Mesenchymal stem cell (in vitro differentiated cells and primary cell): ENCODE results near the gene PKHD1.
"Not testable (repeated sequence)": the region's sequence is repeated elsewhere in the genome, so short reads cannot be mapped to it uniquely, and the experiment has no call there.

Source experiments
- DNase-seq: peaks from one replicate; pipeline ENCODE4 v3.0.0-alpha.2; 2013
- H2AFZ ChIP-seq: one replicate; pipeline ENCODE4 v1.6.1; 2013; ENCODE audit warnings: low read depth, mild to moderate bottlenecking, control low read depth, inconsistent platforms, low read length, moderate library complexity
- H2AK5ac ChIP-seq: 2 replicates; pipeline ENCODE4 v1.6.1; 2013; ENCODE audit warnings: low read length, moderate library complexity, mild to moderate bottlenecking, inconsistent platforms; ENCODE audit not compliant: severe bottlenecking
- H2BK120ac ChIP-seq: one replicate; pipeline ENCODE4 v1.6.1; 2013; ENCODE audit warnings: low read depth, mild to moderate bottlenecking, inconsistent platforms, low read length, moderate library complexity
- H2BK12ac ChIP-seq, 2 experiments: one replicate each; pipeline ENCODE4 v1.6.1; 2013; ENCODE audit warnings: inconsistent platforms in 2 of 2, low read length in 2 of 2, mild to moderate bottlenecking in 2 of 2, moderate library complexity in 2 of 2, control low read depth in 1 of 2
- H2BK15ac ChIP-seq: one replicate; pipeline ENCODE4 v1.6.1; 2013; ENCODE audit warnings: mild to moderate bottlenecking, low read depth, inconsistent platforms; ENCODE audit not compliant: poor library complexity, severe bottlenecking
- H2BK5ac ChIP-seq: 2 replicates; pipeline ENCODE4 v1.6.1; 2013; ENCODE audit warnings: low read depth, mild to moderate bottlenecking, low read length, control low read depth, inconsistent platforms; ENCODE audit not compliant: poor library complexity, severe bottlenecking
- H3K14ac ChIP-seq, 2 experiments: one replicate each; pipeline ENCODE4 v1.6.1; 2013; ENCODE audit warnings: inconsistent platforms in 2 of 2, low read length in 2 of 2, control low read depth in 1 of 2, mild to moderate bottlenecking in 1 of 2, moderate library complexity in 1 of 2
- H3K18ac ChIP-seq, 2 experiments: one replicate each; pipeline ENCODE4 v1.6.1; 2013; ENCODE audit warnings: inconsistent platforms in 2 of 2, low read length in 2 of 2, control low read depth in 1 of 2, low read depth in 1 of 2, mild to moderate bottlenecking in 1 of 2
- H3K23ac ChIP-seq, 2 experiments: one replicate each; pipeline ENCODE4 v1.6.1; 2013; ENCODE audit warnings: inconsistent platforms in 2 of 2, low read length in 2 of 2, mild to moderate bottlenecking in 2 of 2, moderate library complexity in 2 of 2, control low read depth in 1 of 2
- H3K27ac ChIP-seq: 2 replicates; pipeline ENCODE4 v1.5.1; 2013; ENCODE audit warnings: mild to moderate bottlenecking, moderate library complexity, low read length, control low read depth, inconsistent platforms; ENCODE audit not compliant: poor library complexity, severe bottlenecking
- H3K27me3 ChIP-seq, 2 experiments: 2 replicates each; pipeline versions ENCODE4 v1.6.1 to v1.7.0; 2013; ENCODE audit warnings: low read length in 2 of 2, mild to moderate bottlenecking in 2 of 2, moderate library complexity in 2 of 2, control low read depth in 1 of 2, inconsistent platforms in 1 of 2; ENCODE audit not compliant: control insufficient read depth in 1 of 2, insufficient read depth in 1 of 2
- H3K36me3 ChIP-seq, 2 experiments: 2 replicates each; pipeline versions ENCODE4 v1.6.1 to v1.7.0; 2013; ENCODE audit warnings: low read length in 2 of 2, control low read depth in 1 of 2, inconsistent platforms in 1 of 2, low read depth in 1 of 2, mild to moderate bottlenecking in 1 of 2; ENCODE audit not compliant: insufficient read depth in 2 of 2, control insufficient read depth in 1 of 2
- H3K4ac ChIP-seq, 2 experiments: one replicate each; pipeline ENCODE4 v1.6.1; 2013; ENCODE audit warnings: inconsistent platforms in 2 of 2, low read length in 2 of 2, mild to moderate bottlenecking in 2 of 2, moderate library complexity in 2 of 2, control low read depth in 1 of 2, low read depth in 1 of 2
- H3K4me1 ChIP-seq: 2 replicates; pipeline ENCODE4 v1.6.1; 2013; ENCODE audit warnings: low read depth, low read length, control low read depth; ENCODE audit not compliant: control insufficient read depth, insufficient read depth
- H3K4me2 ChIP-seq: 2 replicates; pipeline ENCODE4 v1.6.1; 2013; ENCODE audit warnings: low read length, mild to moderate bottlenecking, inconsistent platforms; ENCODE audit not compliant: poor library complexity, severe bottlenecking
- H3K4me3 ChIP-seq, 2 experiments: 2 replicates each; pipeline versions ENCODE4 v1.5.1 to v1.7.0; 2013; ENCODE audit warnings: low read length in 2 of 2, mild to moderate bottlenecking in 2 of 2, control low read depth in 1 of 2, low read depth in 1 of 2; ENCODE audit not compliant: insufficient read depth in 1 of 2
- H3K79me1 ChIP-seq: replicated peaks from 2 replicates; pipeline ENCODE4 v1.6.1; 2013; ENCODE audit warnings: mild to moderate bottlenecking, control low read depth, low read length, inconsistent platforms; ENCODE audit not compliant: poor library complexity, severe bottlenecking
- H3K9ac ChIP-seq: 2 replicates; pipeline ENCODE4 v1.7.0; 2013; ENCODE audit warnings: mild to moderate bottlenecking, low read length, moderate library complexity
- H3K9me3 ChIP-seq: 2 replicates; pipeline ENCODE4 v1.7.0; 2013; ENCODE audit warnings: mild to moderate bottlenecking, low read length; ENCODE audit not compliant: control insufficient read depth
- H4K8ac ChIP-seq: one replicate; pipeline ENCODE4 v1.6.1; 2013; ENCODE audit warnings: inconsistent platforms, mild to moderate bottlenecking, low read length, moderate library complexity
- H4K91ac ChIP-seq: one replicate; pipeline ENCODE4 v1.6.1; 2013; ENCODE audit warnings: mild to moderate bottlenecking, low read length, inconsistent platforms
- WGBS: methylation state at CpG from one replicate; pipeline ENCODE4 v1.1.7; 2013; ENCODE audit warnings: mixed read lengths; 5-methylcytosine and 5-hydroxymethylcytosine counted together

PKHD1 gene

DNA sequence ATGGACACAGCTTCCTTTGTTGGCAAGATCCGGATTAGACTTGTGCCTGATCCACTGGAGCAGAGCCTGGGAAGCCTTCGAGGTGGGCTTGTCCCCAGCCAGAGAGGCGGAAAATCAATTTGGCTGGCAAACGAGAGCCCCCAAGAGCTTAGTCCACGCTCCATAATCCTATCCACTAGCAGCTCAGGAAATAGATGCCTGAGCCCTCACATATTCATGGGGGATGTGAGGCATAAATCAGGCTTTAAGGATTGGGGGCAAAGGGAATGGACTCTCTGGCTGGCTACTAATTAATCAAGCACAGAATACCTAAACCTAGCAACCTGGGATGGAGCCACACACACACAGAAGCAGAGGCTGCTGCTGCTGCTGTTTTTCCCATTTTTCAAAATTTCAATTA is 137.9 kb downstream of the PKHD1 start:
- Histone ChIP-seq H2BK15ac (no peak overlapping the region), H2BK5ac (no peak overlapping the region), H3K23ac (no peak overlapping the region), H3K79me1 (no peaks in the 10 kb centered on the region), H2BK12ac (no peak overlapping the region), H3K4ac (no peak overlapping the region), H2AFZ (no peak overlapping the region), H3K18ac (no peak overlapping the region), H2AK5ac (no peak overlapping the region), H3K36me3 (no peaks in the 10 kb centered on the region), H3K4me2 (no peak overlapping the region), H4K8ac (no peak overlapping the region), H4K91ac (no peak overlapping the region), H3K4me3 (no peak overlapping the region), H3K4me1 (no peaks in the 10 kb centered on the region), H3K27me3 (no peaks in the 10 kb centered on the region), H3K14ac (no peak overlapping the region), H3K9me3 (no peaks in the 10 kb centered on the region), H3K9ac (no peak overlapping the region), H3K27ac (no peak overlapping the region), H2BK120ac (no peak overlapping the region)
- 63% methylated on average over 3 of the region's 5 CpGs for WGBS
- no peak for DNase-seq

DNA sequence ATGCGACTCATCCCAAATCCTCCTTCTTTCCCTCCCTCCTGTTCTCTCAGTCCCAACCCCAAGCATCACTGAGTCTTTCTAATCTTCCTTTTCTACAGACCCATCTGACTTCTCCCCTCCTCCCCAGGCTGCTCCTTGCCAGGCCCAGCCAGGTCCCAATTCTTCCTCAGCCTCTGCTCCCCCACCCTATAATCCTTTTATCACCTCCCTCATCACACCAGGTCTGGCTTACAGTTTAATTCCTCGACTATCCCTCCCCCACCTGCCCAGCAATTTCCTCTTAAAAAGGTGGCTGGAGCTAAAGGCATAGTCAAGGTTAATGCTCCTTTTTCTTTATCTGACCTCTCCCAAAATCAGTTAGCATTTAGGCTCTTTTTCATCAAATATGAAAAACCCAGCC is 147.7 kb downstream of the PKHD1 start:
- not testable (repeated sequence) for H4K8ac ChIP-seq, H4K91ac ChIP-seq, H3K4me2 ChIP-seq, H2AK5ac ChIP-seq, H2AFZ ChIP-seq, H2BK5ac ChIP-seq, H3K4me1 ChIP-seq, H3K23ac ChIP-seq, H3K4ac ChIP-seq, H3K27me3 ChIP-seq, H3K14ac ChIP-seq, DNase-seq, H2BK120ac ChIP-seq, H3K27ac ChIP-seq, H3K79me1 ChIP-seq, H3K36me3 ChIP-seq, H2BK15ac ChIP-seq, H3K9me3 ChIP-seq, H2BK12ac ChIP-seq, H3K9ac ChIP-seq, H3K4me3 ChIP-seq, H3K18ac ChIP-seq
- 28% methylated on average over 2 of the region's 2 CpGs for WGBS

DNA sequence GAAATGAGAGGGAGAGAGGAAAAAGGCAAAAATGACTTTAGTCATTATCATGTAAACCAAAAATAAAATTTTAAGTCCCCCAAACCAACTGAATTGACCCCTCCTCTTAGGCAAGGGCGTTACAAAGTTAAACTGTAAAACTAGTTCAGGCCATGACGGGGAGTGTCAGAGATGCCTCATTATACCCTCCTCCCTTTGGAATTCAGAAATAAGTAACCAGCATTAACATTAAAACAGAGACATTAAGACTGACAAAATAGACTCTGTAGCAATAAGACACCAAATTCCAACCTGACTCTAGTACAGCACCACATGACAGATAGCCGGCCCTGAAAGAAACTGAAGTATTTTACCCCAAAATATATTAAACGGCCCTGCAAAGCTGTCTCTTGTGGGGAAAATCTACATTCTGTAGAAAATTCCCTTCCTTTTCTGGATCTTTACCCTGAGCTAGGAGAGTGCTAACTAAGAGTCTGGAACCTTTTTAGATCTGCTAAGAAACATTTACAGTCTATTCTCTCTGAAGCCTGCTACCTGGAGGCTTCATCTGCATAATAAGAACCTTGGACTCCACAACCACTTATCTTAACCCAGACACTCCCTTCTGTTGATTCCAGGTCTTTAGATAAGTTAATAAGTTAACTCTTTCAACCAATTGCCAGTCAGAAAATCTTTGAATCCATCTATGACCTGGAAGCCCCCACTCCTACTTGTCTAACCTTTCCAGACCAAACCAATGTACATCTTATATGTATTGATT is 150.7 kb downstream of the PKHD1 start:
- Histone ChIP-seq H2BK120ac (no peak overlapping the region), H3K79me1 (no peaks in the 10 kb centered on the region), H4K8ac (no peak overlapping the region), H3K9ac (no peak overlapping the region), H3K27me3 (no peaks in the 10 kb centered on the region), H3K14ac (no peak overlapping the region), H3K9me3 (no peaks in the 10 kb centered on the region), H3K4me1 (no peaks in the 10 kb centered on the region), H3K23ac (no peak overlapping the region), H3K18ac (no peak overlapping the region), H4K91ac (no peak overlapping the region), H3K4ac (no peak overlapping the region), H2BK12ac (no peak overlapping the region), H3K27ac (no peak overlapping the region), H2AFZ (no peak overlapping the region), H3K36me3 (no peaks in the 10 kb centered on the region), H2BK5ac (no peak overlapping the region), H3K4me2 (no peak overlapping the region), H3K4me3 (no peak overlapping the region), H2AK5ac (no peak overlapping the region), H2BK15ac (no peak overlapping the region)
- 78% methylated on average over 4 of the region's 4 CpGs for WGBS
- DNase-seq = no peak

DNA sequence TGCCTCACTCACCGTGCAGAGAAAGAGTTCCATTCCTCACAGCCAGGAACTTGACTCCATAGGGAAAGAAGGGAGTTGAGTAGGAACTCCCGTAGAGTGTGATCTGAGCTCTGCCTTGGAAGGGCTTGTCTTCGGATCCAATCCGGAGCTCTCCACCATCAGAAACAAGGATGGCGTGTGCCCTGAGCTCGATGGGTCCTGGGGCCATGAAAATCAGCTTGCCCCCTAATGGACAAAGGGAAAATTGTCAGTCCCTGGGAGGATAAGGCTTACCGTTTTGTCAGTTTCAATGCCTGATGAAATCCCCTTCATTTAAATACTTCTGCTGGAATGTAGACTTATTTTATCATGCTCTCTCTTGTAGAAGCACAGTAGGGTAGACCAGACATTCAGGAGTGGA is 153.3 kb downstream of the PKHD1 start:
- Histone ChIP-seq H3K79me1 (no peaks in the 10 kb centered on the region), H3K4me2 (no peak overlapping the region), H3K9ac (no peak overlapping the region), H3K27me3 (no peaks in the 10 kb centered on the region), H3K27ac (no peak overlapping the region), H2AFZ (no peak overlapping the region), H2AK5ac (no peak overlapping the region), H4K91ac (no peak overlapping the region), H3K4ac (no peak overlapping the region), H2BK15ac (no peak overlapping the region), H2BK5ac (no peak overlapping the region), H2BK120ac (no peak overlapping the region), H3K14ac (no peak overlapping the region), H3K36me3 (no peaks in the 10 kb centered on the region), H3K18ac (no peak overlapping the region), H4K8ac (no peak overlapping the region), H3K4me1 (no peaks in the 10 kb centered on the region), H3K23ac (no peak overlapping the region), H3K9me3 (no peaks in the 10 kb centered on the region), H2BK12ac (no peak overlapping the region), H3K4me3 (no peak overlapping the region)
- 56% methylated on average over 7 of the region's 7 CpGs for WGBS
- no peak for DNase-seq
